HL-60 (cell line): ENCODE data around the gene EIF4G3.

Experiments
- SPI1 ChIP-seq: IDR thresholded peaks from 2 replicates; pipeline ENCODE4 v1.6.1; 2012; ENCODE audit warnings: low read depth, mild to moderate bottlenecking, borderline replicate concordance
- TF ChIP-seq, protein P1 (sequence below): IDR thresholded peaks from one replicate; pipeline ENCODE4 v1.5.1; 2011; ENCODE audit warnings: low read length, control low read depth, inconsistent platforms; ENCODE audit not compliant: insufficient read depth

DNA sequence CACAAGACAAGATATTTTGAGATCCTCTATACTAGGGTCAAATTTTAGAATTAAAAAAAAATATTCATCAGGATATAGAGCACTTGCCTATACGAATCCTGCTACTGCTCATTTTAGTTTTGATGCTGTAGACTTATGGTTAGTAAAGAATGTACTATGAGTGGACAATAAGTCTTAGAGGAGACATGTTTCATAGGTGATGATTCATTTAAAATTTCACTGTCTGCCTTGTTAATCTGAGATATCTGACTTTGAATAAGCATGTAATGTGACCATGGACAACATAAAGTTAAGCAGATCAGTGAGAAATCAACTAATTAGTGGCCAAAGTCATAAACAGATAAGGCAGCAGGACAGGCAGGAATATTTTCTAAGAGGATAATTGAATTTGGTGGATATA is 282.8 kb downstream of the EIF4G3 start:
- TF ChIP-seq, protein P1, sequence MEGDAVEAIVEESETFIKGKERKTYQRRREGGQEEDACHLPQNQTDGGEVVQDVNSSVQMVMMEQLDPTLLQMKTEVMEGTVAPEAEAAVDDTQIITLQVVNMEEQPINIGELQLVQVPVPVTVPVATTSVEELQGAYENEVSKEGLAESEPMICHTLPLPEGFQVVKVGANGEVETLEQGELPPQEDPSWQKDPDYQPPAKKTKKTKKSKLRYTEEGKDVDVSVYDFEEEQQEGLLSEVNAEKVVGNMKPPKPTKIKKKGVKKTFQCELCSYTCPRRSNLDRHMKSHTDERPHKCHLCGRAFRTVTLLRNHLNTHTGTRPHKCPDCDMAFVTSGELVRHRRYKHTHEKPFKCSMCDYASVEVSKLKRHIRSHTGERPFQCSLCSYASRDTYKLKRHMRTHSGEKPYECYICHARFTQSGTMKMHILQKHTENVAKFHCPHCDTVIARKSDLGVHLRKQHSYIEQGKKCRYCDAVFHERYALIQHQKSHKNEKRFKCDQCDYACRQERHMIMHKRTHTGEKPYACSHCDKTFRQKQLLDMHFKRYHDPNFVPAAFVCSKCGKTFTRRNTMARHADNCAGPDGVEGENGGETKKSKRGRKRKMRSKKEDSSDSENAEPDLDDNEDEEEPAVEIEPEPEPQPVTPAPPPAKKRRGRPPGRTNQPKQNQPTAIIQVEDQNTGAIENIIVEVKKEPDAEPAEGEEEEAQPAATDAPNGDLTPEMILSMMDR: no peak
- TF ChIP-seq SPI1: no peak
